ENCODE results near the gene PLEKHB1. TPM values are rescaled to one million over a fixed set of nuclear protein-coding genes. Genes with fewer than 3 reads are reported as not detected.
A peak's percentile ranks its signal among the peaks of the same experiment; 100 is the strongest.

Gene PLEKHB1
- total RNA-seq, 4 donors from 2014 or later, result 5.6 to 7.5 (median 6.9) TPM; not detected in 1

DNA sequence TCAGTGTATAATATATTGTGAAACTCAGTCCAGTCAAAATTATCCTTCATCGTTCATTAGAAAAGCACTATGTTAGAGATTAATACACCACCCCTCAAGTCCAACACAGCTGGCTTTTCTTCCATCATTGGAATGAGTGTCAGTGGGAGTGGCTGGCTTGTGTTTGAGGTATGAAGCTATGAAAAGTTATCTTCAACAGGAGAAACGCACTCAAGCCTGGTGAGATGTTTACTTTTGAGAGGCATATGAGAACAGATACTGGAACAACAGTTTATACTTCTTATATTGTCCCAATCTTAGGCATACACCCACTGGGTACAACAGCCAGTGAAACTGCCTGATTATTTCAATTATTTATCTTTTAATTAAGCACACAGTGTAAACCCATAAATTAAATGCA is 34.3 kb downstream of the PLEKHB1 start:
- no peaks in the 10 kb centered on the region for H3K27me3 ChIP-seq
- H3K4me1 ChIP-seq, result no peaks in the 10 kb centered on the region
- DNase-seq, result no peak
- TF ChIP-seq POLR2A (IDR thresholded peaks at IDR 0.05) (no peak), CTCF (IDR thresholded peaks at IDR 0.05) (no peak)
- intact Hi-C loops (cut with DNase I; ENCODE audit: low total_unique reads), result no loop called here
- H3K9me3 ChIP-seq, result no peaks in the 10 kb centered on the region
- peak overlapping the region in 1 of 2 donors; percentile 44 for H3K27ac ChIP-seq
- H3K4me3 ChIP-seq, result no peak overlapping the region
- H3K36me3 ChIP-seq, result no peaks in the 10 kb centered on the region

- no peaks in the 10 kb centered on the region for H3K27me3 ChIP-seq
- intact Hi-C loops (cut with DNase I; ENCODE audit: low total_unique reads), result no loop called here
- H3K27ac ChIP-seq, result no peak overlapping the region
- H3K4me1 ChIP-seq, result no peaks in the 10 kb centered on the region
- no peak for DNase-seq
- H3K9me3 ChIP-seq, result no peaks in the 10 kb centered on the region
- H3K36me3 ChIP-seq, result peaks cover 0 to 2% of the 10 kb centered on the region in 2 donors
- no peak overlapping the region for H3K4me3 ChIP-seq
- TF ChIP-seq POLR2A (IDR thresholded peaks at IDR 0.05) (no peak), CTCF (IDR thresholded peaks at IDR 0.05) (no peak)
These were observed 47.6 kb downstream of the PLEKHB1 start for GRCh38 chr11:73693899-73694525.

DNA sequence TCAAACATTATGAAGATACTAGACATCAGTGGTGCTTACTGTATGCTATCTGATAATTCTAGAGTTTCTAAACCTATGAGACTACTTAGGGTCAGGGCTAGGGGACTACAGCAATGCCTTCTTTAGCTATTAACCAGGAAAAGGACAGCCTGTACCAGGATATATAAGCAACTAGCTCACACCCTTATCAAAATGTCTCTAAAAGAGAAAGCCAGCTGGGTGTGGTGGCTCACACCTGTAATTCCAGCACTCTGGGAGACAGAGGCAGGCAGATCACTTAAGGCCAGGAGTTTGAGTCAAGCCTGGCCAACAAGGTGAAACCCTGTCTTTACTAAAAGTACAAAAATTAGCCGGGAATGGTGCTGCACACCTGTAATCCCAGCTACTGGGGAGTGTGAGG is 58.7 kb downstream of the PLEKHB1 start:
- H3K9me3 ChIP-seq, result no peaks in the 10 kb centered on the region
- TF ChIP-seq POLR2A (IDR thresholded peaks at IDR 0.05) (no peak), CTCF (IDR thresholded peaks at IDR 0.05) (no peak)

GRCh38 chr11:73710964-73711363 is 64.6 kb downstream of the PLEKHB1 start:
- no peaks in the 10 kb centered on the region for H3K4me1 ChIP-seq
- H3K9me3 ChIP-seq, result no peaks in the 10 kb centered on the region
- no peaks in the 10 kb centered on the region for H3K36me3 ChIP-seq
- no peak overlapping the region for H3K27ac ChIP-seq
- H3K4me3 ChIP-seq, result no peak overlapping the region
- no peak for DNase-seq
- intact Hi-C loops (cut with DNase I; ENCODE audit: low total_unique reads), result no loop called here
- TF ChIP-seq CTCF (IDR thresholded peaks at IDR 0.05) (no peak), POLR2A (IDR thresholded peaks at IDR 0.05) (no peak)
- no peaks in the 10 kb centered on the region for H3K27me3 ChIP-seq

More for the DNA sequence above, 58.7 kb downstream of the PLEKHB1 start:
- Histone ChIP-seq H3K27ac (no peak overlapping the region), H3K36me3 (no peaks in the 10 kb centered on the region), H3K27me3 (no peaks in the 10 kb centered on the region), H3K4me1 (no peaks in the 10 kb centered on the region), H3K4me3 (no peak overlapping the region)
- DNase-seq, result no peak
- intact Hi-C loops (cut with DNase I; ENCODE audit: low total_unique reads), result no loop called here

Other genes starting within 250 kb of the PLEKHB1 start
- gene FAM168A, start 48.5 kb upstream of the PLEKHB1 start, total RNA-seq, result 10 to 100 TPM in 3 of 4 donors, 1 to 10 TPM in 1; 7.9 to 50.3 (median 25.8) TPM
- 100 to 1,000 TPM in 3 of 4 donors, 10 to 100 TPM in 1; 75.9 to 129 (median 119) TPM for gene RAB6A, start 114.5 kb downstream of the PLEKHB1 start, total RNA-seq
- 10 to 100 TPM in 2 of 4 donors, 1 to 10 TPM in 2; 5.6 to 29.6 (median 11.9) TPM for gene MRPL48, start 141.3 kb downstream of the PLEKHB1 start, total RNA-seq
- gene COA4, start 230.3 kb downstream of the PLEKHB1 start, total RNA-seq, result 100 to 1,000 TPM in 2 of 4 donors, 10 to 100 TPM in 2; 28.1 to 147 (median 84.8) TPM
- 10 to 100 TPM in 2 of 4 donors, 1 to 10 TPM in 1, under 1 TPM in 1; 0.59 to 20.8 (median 9.0) TPM for gene PAAF1, start 230.4 kb downstream of the PLEKHB1 start, total RNA-seq